ENCODE data around the gene DACH2. TPM values are rescaled to one million over a fixed set of nuclear protein-coding genes. Genes with fewer than 3 reads are reported as not detected.

Gene DACH2
- total and polyA plus RNA-seq, 2 of the 4 experiments (the other 2 are of a cell fraction): 2.8 to 3.8 TPM

DNA sequence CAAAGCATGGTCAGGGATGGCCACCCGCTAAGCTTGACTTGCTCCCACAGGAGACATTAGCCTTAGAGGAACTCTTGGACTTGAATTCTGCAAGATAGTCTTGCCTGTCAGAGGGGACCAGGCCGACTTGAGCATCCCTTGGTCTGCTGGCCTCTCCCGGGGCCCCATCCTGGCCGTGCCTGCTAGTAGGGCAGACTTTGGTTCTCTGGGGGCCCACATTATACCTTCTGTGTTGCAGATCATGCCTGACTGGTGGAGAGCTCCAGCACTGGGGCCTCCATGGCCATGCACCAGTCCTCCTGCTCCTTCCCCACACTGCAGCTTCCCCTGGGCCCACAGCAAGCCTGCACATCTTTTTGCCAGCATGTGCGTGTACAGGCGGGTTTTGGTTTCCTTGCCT lies 46.5 kb downstream of the DACH2 start:
- Histone ChIP-seq H3K9ac (ENCODE audit: low read depth, low read length) (no peak overlapping the region), H2BK120ac (ENCODE audit: low read depth, low read length) (no peak overlapping the region), H2AFZ (replicated peaks; ENCODE audit: low read length, poor library complexity) (no peak overlapping the region), H3K9me1 (ENCODE audit: insufficient read depth, low read length) (no peaks in the 10 kb centered on the region), H4K91ac (ENCODE audit: insufficient read depth, low read depth, low read length) (no peak overlapping the region), H3K9me3 (ENCODE audit: control insufficient read depth, insufficient read depth, low read length) (no peaks in the 10 kb centered on the region), H3K4me2 (ENCODE audit: low read depth, low read length) (no peak overlapping the region), H3K27ac (ENCODE audit: insufficient read depth, low read length) (no peak overlapping the region), H2BK15ac (ENCODE audit: low read depth, low read length) (no peak overlapping the region), H3K79me1 (ENCODE audit: low read depth in 1 of 2, low read length in 2 of 2) (no peaks in the 10 kb centered on the region), H2AK5ac (ENCODE audit: low read depth, low read length) (no peak overlapping the region), H3K18ac (ENCODE audit: low read depth, low read length) (no peak overlapping the region), H2BK20ac (ENCODE audit: low read depth, low read length) (no peak overlapping the region), H2AK9ac (replicated peaks; ENCODE audit: low read depth, low read length, poor library complexity) (no peak overlapping the region), H2BK5ac (ENCODE audit: low read depth, low read length, poor library complexity, severe bottlenecking) (no peak overlapping the region), H3K4me1 (ENCODE audit: control insufficient read depth, insufficient read depth, low read length) (no peaks in the 10 kb centered on the region), H4K5ac (ENCODE audit: low read depth, low read length) (no peak overlapping the region), H4K20me1 (ENCODE audit: insufficient read depth, low read length) (no peaks in the 10 kb centered on the region), H3K36me3 (ENCODE audit: control insufficient read depth, insufficient read depth, low read length) (no peaks in the 10 kb centered on the region), H3K56ac (ENCODE audit: extremely low read depth, insufficient read depth, low read length) (no peak overlapping the region), H3K27me3 (ENCODE audit: control insufficient read depth, insufficient read depth, low read length) (no peaks in the 10 kb centered on the region), H3K4ac (ENCODE audit: low read depth, low read length) (no peak overlapping the region), H3K4me3 (ENCODE audit: insufficient read depth, low read depth, low read length) (no peak overlapping the region), H3K23ac (ENCODE audit: low read depth, low read length) (no peak overlapping the region), H3K14ac (replicated peaks; ENCODE audit: low read depth, low read length) (no peak overlapping the region), H4K8ac (ENCODE audit: low read depth in 2 of 2, low read length in 2 of 2) (no peak overlapping the region)
- in situ Hi-C loops (cut with MboI; ENCODE audit: low sequenced_read_pairs) (loop anchor here (25.0 kb wide), 1 partner anchor 582 kb away; no protein-coding TSS in a partner anchor), intact Hi-C loops (cut with micrococcal nuclease) (no loop called here), dilution Hi-C loops (cut with HindIII; ENCODE audit: low sequenced_read_pairs, unreplicated experiment) (no loop called here)
- BruUV-seq (replicated peaks): no TSS peak
- no peak for DNase-seq
- ChIA-PET POLR2A (ENCODE audit: unreplicated experiment) (no interaction called here), CTCF (no interaction called here)
- WGBS, 2 experiments (ENCODE audit: extremely low coverage in 2 of 2, insufficient read length in 1 of 2): 69% methylated on average over 5 of the region's 6 CpGs; no CpG with 5 or more reads in 1 of the 2 experiments
- no peak for ATAC-seq (ENCODE audit: low read depth)
- TF ChIP-seq, protein P1, sequence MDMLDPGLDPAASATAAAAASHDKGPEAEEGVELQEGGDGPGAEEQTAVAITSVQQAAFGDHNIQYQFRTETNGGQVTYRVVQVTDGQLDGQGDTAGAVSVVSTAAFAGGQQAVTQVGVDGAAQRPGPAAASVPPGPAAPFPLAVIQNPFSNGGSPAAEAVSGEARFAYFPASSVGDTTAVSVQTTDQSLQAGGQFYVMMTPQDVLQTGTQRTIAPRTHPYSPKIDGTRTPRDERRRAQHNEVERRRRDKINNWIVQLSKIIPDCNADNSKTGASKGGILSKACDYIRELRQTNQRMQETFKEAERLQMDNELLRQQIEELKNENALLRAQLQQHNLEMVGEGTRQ (IDR thresholded peaks at IDR 0.05; ENCODE audit: low read depth, low read length): no peak
- TF ChIP-seq RAD21 (IDR thresholded peaks at IDR 0.05; ENCODE audit: low read length) (no peak), FOS (IDR thresholded peaks at IDR 0.05; ENCODE audit: low read depth, low read length) (no peak), SMC3 (IDR thresholded peaks at IDR 0.05; ENCODE audit: low read depth, low read length) (no peak), MAFK (IDR thresholded peaks at IDR 0.05; ENCODE audit: low read depth, low read length) (no peak), CEBPB (IDR thresholded peaks at IDR 0.05; ENCODE audit: low read depth, low read length) (no peak), RCOR1 (IDR thresholded peaks at IDR 0.05; ENCODE audit: insufficient replicate concordance, low read length) (no peak), CHD1 (IDR thresholded peaks at IDR 0.05; ENCODE audit: low read depth, low read length) (no peak), MXI1 (IDR thresholded peaks at IDR 0.05; ENCODE audit: borderline replicate concordance, low read depth, low read length) (no peak), BHLHE40 (IDR thresholded peaks at IDR 0.05; ENCODE audit: low read depth, low read length) (no peak), MAZ (IDR thresholded peaks at IDR 0.05; ENCODE audit: borderline replicate concordance, low read depth, low read length) (no peak), NFE2L2 (IDR thresholded peaks at IDR 0.05; ENCODE audit: low read depth, low read length) (no peak), RFX5 (IDR thresholded peaks at IDR 0.05; ENCODE audit: low read depth, low read length) (no peak), POLR2A (IDR thresholded peaks at IDR 0.05; ENCODE audit: low read depth, low read length) (no peak)
- TF ChIP-seq, protein P2, sequence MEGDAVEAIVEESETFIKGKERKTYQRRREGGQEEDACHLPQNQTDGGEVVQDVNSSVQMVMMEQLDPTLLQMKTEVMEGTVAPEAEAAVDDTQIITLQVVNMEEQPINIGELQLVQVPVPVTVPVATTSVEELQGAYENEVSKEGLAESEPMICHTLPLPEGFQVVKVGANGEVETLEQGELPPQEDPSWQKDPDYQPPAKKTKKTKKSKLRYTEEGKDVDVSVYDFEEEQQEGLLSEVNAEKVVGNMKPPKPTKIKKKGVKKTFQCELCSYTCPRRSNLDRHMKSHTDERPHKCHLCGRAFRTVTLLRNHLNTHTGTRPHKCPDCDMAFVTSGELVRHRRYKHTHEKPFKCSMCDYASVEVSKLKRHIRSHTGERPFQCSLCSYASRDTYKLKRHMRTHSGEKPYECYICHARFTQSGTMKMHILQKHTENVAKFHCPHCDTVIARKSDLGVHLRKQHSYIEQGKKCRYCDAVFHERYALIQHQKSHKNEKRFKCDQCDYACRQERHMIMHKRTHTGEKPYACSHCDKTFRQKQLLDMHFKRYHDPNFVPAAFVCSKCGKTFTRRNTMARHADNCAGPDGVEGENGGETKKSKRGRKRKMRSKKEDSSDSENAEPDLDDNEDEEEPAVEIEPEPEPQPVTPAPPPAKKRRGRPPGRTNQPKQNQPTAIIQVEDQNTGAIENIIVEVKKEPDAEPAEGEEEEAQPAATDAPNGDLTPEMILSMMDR (conservative IDR thresholded peaks at IDR 0.05; ENCODE audit: low read depth, low read length): no peak
- TF ChIP-seq, protein P3, sequence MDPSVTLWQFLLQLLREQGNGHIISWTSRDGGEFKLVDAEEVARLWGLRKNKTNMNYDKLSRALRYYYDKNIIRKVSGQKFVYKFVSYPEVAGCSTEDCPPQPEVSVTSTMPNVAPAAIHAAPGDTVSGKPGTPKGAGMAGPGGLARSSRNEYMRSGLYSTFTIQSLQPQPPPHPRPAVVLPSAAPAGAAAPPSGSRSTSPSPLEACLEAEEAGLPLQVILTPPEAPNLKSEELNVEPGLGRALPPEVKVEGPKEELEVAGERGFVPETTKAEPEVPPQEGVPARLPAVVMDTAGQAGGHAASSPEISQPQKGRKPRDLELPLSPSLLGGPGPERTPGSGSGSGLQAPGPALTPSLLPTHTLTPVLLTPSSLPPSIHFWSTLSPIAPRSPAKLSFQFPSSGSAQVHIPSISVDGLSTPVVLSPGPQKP (IDR thresholded peaks at IDR 0.05; ENCODE audit: borderline replicate concordance, low read depth, low read length): no peak

All from IMR-90 (cell line).